HL-60 (cell line): Measurements from ENCODE around the gene GFRA1.

ENCODE experiments used
- CTCF ChIP-seq: IDR thresholded peaks from one replicate; pipeline ENCODE4 v1.5.1; 2011; ENCODE audit warnings: low read length, control low read depth, inconsistent platforms; ENCODE audit not compliant: insufficient read depth
- GABPA ChIP-seq: IDR thresholded peaks from 2 replicates; pipeline ENCODE4 v1.6.1; 2012; ENCODE audit warnings: low read depth
- POLR2AphosphoS5 ChIP-seq: IDR thresholded peaks from 2 replicates; pipeline ENCODE4 v1.6.1; 2012; ENCODE audit warnings: low read depth
- REST ChIP-seq: IDR thresholded peaks from 2 replicates; pipeline ENCODE4 v1.6.1; 2012; ENCODE audit warnings: low read depth; ENCODE audit not compliant: insufficient replicate concordance
- SPI1 ChIP-seq: IDR thresholded peaks from 2 replicates; pipeline ENCODE4 v1.6.1; 2012; ENCODE audit warnings: low read depth, mild to moderate bottlenecking, borderline replicate concordance

DNA sequence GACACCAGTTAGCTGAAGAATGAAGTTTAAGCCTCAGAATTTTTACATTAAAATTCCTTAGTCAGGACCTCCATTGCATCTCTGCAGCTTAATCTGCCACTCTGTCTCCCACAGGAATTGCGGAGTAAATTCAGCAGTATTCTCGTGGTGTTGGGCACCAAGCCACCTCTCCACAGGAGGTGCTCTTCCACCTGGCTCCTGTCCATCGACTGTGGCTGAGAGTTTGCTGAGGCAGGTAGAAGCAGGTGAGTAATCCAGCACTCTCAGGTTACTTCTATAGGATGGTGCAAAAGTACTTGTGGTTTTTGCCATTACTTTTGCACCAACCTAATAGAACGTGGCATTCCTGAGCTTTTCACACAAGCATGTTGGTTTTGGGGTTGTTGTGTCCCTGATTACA is 134.1 kb downstream of the GFRA1 start:
- TF ChIP-seq CTCF = no peak
- no peak for TF ChIP-seq POLR2AphosphoS5
- TF ChIP-seq GABPA = no peak
- no peak for TF ChIP-seq REST
- no peak for TF ChIP-seq SPI1
